Measurements from ENCODE around the gene AMD1.

GRCh38 chr6:110900028-110900598 is 25.5 kb downstream of the AMD1 start:
- TF ChIP-seq CTCF (IDR thresholded peaks at IDR 0.05) (no peak), POLR2A (IDR thresholded peaks at IDR 0.05) (no peak)
